Measurements from ENCODE around the gene ZBTB20. TPM values are rescaled to one million over a fixed set of nuclear protein-coding genes. Genes with fewer than 3 reads are reported as not detected.

ZBTB20 gene
- total and polyA plus RNA-seq, 12 donors: 0.57 to 105 (median 86.8) TPM

DNA sequence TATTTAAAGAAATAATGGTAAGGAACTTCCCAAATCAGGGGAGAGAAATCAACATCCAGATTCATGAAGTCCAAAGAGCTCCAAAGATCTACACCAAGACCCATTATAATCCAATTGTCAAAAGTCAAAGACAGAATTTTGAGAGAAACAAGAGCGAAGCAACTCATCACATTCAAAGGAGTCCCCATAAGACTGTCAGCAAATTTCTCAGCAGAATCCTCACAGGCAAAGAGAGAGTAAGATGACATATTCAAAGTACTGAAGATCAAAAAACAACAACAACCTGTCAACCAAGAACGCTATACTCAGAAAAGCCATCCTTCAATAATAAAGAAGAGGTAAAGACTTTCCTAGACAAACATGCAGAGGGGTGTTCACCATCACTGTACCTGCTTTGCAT is 511.2 kb downstream of the ZBTB20 start:
- TF ChIP-seq, protein P1, sequence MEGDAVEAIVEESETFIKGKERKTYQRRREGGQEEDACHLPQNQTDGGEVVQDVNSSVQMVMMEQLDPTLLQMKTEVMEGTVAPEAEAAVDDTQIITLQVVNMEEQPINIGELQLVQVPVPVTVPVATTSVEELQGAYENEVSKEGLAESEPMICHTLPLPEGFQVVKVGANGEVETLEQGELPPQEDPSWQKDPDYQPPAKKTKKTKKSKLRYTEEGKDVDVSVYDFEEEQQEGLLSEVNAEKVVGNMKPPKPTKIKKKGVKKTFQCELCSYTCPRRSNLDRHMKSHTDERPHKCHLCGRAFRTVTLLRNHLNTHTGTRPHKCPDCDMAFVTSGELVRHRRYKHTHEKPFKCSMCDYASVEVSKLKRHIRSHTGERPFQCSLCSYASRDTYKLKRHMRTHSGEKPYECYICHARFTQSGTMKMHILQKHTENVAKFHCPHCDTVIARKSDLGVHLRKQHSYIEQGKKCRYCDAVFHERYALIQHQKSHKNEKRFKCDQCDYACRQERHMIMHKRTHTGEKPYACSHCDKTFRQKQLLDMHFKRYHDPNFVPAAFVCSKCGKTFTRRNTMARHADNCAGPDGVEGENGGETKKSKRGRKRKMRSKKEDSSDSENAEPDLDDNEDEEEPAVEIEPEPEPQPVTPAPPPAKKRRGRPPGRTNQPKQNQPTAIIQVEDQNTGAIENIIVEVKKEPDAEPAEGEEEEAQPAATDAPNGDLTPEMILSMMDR (IDR thresholded peaks at IDR 0.05): no peak
- no peak for DNase-seq
- no peaks in the 10 kb centered on the region for H3K27me3 ChIP-seq
- peaks cover 0 to 27% (median 11%) of the 10 kb centered on the region in 11 donors for H3K9me3 ChIP-seq
- H3K4me3 ChIP-seq: no peak overlapping the region
- H3K4me1 ChIP-seq: peaks cover 0 to 13% (median 0%) of the 10 kb centered on the region in 9 donors
- H3K36me3 ChIP-seq: no peaks in the 10 kb centered on the region
- intact Hi-C loops (cut with DNase I): no loop called here
- 96 to 97% methylated on average over 2 of the region's 2 CpGs for WGBS, 2 donors
- ATAC-seq: no peak
- no peak overlapping the region for H3K27ac ChIP-seq

DNA sequence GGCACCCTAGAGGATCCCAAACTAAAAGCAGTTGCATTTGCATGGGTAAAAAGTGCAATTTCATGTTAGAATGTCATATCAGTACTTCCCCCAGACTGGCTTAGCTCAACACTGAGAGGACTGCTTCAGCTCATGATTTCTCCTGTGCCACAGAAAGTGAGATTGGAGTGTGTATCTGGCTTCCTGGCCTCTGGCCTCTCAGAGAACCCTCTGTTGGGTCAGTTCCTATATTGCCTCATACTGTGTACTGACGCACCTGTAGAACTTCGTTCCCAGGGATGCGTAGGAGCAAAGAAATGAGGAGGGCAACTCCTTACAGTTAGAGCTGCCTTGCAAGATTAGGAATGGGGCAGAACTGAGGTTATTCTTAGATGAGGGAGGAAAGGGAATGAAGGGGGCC is 512.5 kb downstream of the ZBTB20 start:
- Histone ChIP-seq H3K27me3 (no peaks in the 10 kb centered on the region), H3K4me1 (peaks cover 0 to 12% (median 0%) of the 10 kb centered on the region in 9 donors), H3K9me3 (peaks cover 0 to 27% (median 11%) of the 10 kb centered on the region in 11 donors), H3K36me3 (no peaks in the 10 kb centered on the region), H3K4me3 (no peak overlapping the region), H3K27ac (no peak overlapping the region)
- DNase-seq (no peak), ATAC-seq (no peak)
- 98 to 99% methylated on average over 3 of the region's 3 CpGs for WGBS, 2 donors
- TF ChIP-seq, protein P1 (IDR thresholded peaks at IDR 0.05): no peak
- intact Hi-C loops (cut with DNase I): no loop called here

DNA sequence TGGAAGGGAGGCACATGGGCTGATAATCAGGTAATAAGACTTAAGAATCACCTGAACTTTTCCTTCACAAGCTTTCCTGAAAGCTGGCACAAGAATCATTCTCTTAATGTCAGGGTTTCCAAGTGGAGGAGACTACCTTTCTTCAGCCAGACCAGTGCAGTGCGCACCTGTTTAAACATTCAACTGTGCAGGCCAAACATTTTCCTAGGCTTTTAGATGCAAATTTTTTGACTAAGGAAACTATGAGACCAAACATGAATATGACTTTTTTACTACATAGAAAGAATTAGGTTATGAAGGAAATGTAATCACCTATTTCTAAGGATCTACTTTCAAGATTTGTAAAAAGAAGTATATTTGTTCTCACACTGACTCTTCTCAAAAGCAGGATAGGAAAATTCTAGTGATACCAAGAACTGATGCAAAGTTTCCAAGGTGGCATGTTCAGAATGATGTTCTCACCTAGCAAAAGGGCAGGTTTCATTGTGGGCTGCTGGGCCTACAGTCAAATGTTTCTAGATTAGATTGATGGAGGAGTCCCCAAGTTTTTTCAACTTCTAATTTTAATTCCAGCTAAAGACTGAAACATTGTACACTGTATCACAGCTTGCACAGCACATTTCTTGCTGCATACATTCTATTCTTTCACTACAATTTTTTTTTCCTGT is 514.2 kb downstream of the ZBTB20 start:
- no peaks in the 10 kb centered on the region for H3K27me3 ChIP-seq
- peaks cover 0 to 22% (median 8%) of the 10 kb centered on the region in 9 donors for H3K4me1 ChIP-seq
- 96 to 100% methylated on average over 1 of the region's 1 CpG for WGBS, 2 donors
- no peak overlapping the region for H3K4me3 ChIP-seq
- no peak for ATAC-seq
- peaks cover 0 to 27% (median 11%) of the 10 kb centered on the region in 11 donors for H3K9me3 ChIP-seq
- DNase-seq: no peak
- H3K27ac ChIP-seq: no peak overlapping the region
- TF ChIP-seq, protein P1 (IDR thresholded peaks at IDR 0.05): no peak
- intact Hi-C loops (cut with DNase I): no loop called here
- no peaks in the 10 kb centered on the region for H3K36me3 ChIP-seq

DNA sequence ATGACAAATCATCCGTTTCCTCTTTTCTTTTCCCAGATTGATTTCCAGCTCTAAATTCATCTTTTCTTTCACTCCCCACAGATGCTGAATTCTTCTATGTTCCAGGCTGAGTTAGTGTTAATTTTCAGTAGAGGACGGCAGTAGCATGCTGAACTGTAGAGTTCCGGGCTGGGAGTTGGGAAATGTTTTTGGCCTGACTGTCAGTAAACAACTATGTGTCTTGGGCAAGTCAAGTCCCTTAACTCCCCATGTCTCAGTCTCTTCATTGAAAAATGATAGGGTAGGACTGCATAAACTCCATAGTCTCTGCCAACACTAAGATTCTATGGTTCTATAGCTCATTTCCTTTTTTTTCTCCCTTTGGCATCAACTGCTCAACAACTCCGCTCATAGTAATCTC is 519.3 kb downstream of the ZBTB20 start:
- H3K36me3 ChIP-seq: no peaks in the 10 kb centered on the region
- H3K27ac ChIP-seq: peak overlapping the region in 9 of 10 donors; percentile 6 to 98 (median 95)
- H3K4me3 ChIP-seq: no peak overlapping the region
- peaks cover 9 to 61% (median 48%) of the 10 kb centered on the region in 9 donors for H3K4me1 ChIP-seq
- peak in 5 of 8 donors; percentile 10 to 23 (median 21) for ATAC-seq
- H3K9me3 ChIP-seq: no peaks in the 10 kb centered on the region
- intact Hi-C loops (cut with DNase I): loop anchor here in 2 of 10 donors (5.0 to 10.0 kb wide), 3 partner anchors 245 to 517 kb away; partner anchors contain the start of gene ZBTB20 (in 1 of the 2)
- WGBS, 2 donors: 59 to 75% methylated on average over 4 of the region's 4 CpGs
- H3K27me3 ChIP-seq: no peaks in the 10 kb centered on the region
- DNase-seq: peak in 1 of 2 donors; percentile 36
- TF ChIP-seq, protein P1 (IDR thresholded peaks at IDR 0.05): peak in 3 of 9 donors; percentile 5 to 10 (median 10)

Measured in heart right ventricle (tissue), 16 donors.